OCI-LY7 (cell line): Measurements from ENCODE around the gene ST6GALNAC2. TPM values are rescaled to one million over a fixed set of nuclear protein-coding genes. Genes with fewer than 3 reads are reported as not detected.

Source experiments
- BruUV-seq: library from RNA; stranded (reverse); fragments of 400-500 nt; replicated peaks from 2 replicates; lab custom pipeline; 2021; lab: Mats Ljungman, UMichigan
- CTCF ChIA-PET: fragments of 300-600 bp; sonication (Branson Sonifier 250); formaldehyde crosslinking; loops from one replicate; lab custom pipeline; 2022; ENCODE audit warnings: antibody characterized with exemption; ENCODE audit not compliant: unreplicated experiment; lab: Charles Lee
- POLR2A ChIA-PET: fragments of 300-600 bp; sonication (Branson Sonifier 250); formaldehyde crosslinking; loops from one replicate; lab custom pipeline; 2022; ENCODE audit warnings: antibody characterized with exemption; lab: Charles Lee
- DNase-seq: peaks from one replicate; pipeline ENCODE4 v3.0.0-alpha.2; 2015; ENCODE audit warnings: low spot score
- H2AFZ ChIP-seq: fragments of 200-600 bp; sonication (generic), shearing (Covaris generic); 2 replicates; pipeline ENCODE4 v1.6.1; 2014; ENCODE audit warnings: mild to moderate bottlenecking, antibody characterized with exemption, low read length, moderate library complexity
- H3K27ac ChIP-seq: fragments of 200-600 bp; sonication (generic); 2 replicates; pipeline ENCODE4 v1.5.1; 2014; ENCODE audit warnings: mixed run types, low read depth, mild to moderate bottlenecking, moderate library complexity, low read length, inconsistent platforms; ENCODE audit not compliant: poor library complexity, severe bottlenecking
- H3K36me3 ChIP-seq: fragments of 200-600 bp; sonication (generic); 2 replicates; pipeline ENCODE4 v1.6.1; 2014; ENCODE audit warnings: mild to moderate bottlenecking, antibody characterized with exemption, low read length, moderate library complexity, mixed read lengths; ENCODE audit not compliant: insufficient read depth
- H3K4me1 ChIP-seq: fragments of 200-600 bp; sonication (generic); 2 replicates; pipeline ENCODE4 v1.5.1; 2014; ENCODE audit warnings: mild to moderate bottlenecking, low read length; ENCODE audit not compliant: insufficient read depth, poor library complexity, severe bottlenecking
- H3K4me2 ChIP-seq: fragments of 200-600 bp; sonication (generic); 2 replicates; pipeline ENCODE4 v1.6.1; 2014; ENCODE audit warnings: mild to moderate bottlenecking, low read length
- H3K4me3 ChIP-seq: fragments of 200-600 bp; sonication (generic); 2 replicates; pipeline ENCODE4 v1.5.1; 2014; ENCODE audit warnings: mild to moderate bottlenecking, low read depth, low read length; ENCODE audit not compliant: poor library complexity, severe bottlenecking
- H3K79me2 ChIP-seq: fragments of 200-600 bp; sonication (generic); 2 replicates; pipeline ENCODE4 v1.6.1; 2016; ENCODE audit warnings: low read depth, mild to moderate bottlenecking, low read length, moderate library complexity, mixed read lengths; ENCODE audit not compliant: insufficient read depth
- H3K9me2 ChIP-seq: fragments of 200-600 bp; sonication (generic); 2 replicates; pipeline ENCODE4 v1.6.1; 2016; ENCODE audit warnings: mild to moderate bottlenecking, low read length, mixed read lengths; ENCODE audit not compliant: insufficient read depth
- H3K9me3 ChIP-seq: fragments of 200-600 bp; sonication (generic); 2 replicates; pipeline ENCODE4 v1.6.1; 2014; ENCODE audit warnings: mild to moderate bottlenecking, mixed run types, low read length, mixed read lengths
- H4K20me1 ChIP-seq: fragments of 200-600 bp; sonication (generic); 2 replicates; pipeline ENCODE4 v1.6.1; 2014; ENCODE audit warnings: mild to moderate bottlenecking, antibody characterized with exemption, low read length, moderate library complexity, mixed read lengths; ENCODE audit not compliant: insufficient read depth
- CTCF ChIP-seq: fragments of 200-600 bp; sonication (generic); conservative IDR thresholded peaks from 2 replicates; pipeline ENCODE4 v1.5.1; 2014; ENCODE audit warnings: mild to moderate bottlenecking, antibody characterized with exemption, low read length, moderate library complexity, mixed read lengths
- EZH2phosphoT487 ChIP-seq: fragments of 200-600 bp; sonication (generic); IDR thresholded peaks from 2 replicates; pipeline ENCODE4 v1.6.1; 2018; ENCODE audit warnings: low read depth, borderline replicate concordance, mild to moderate bottlenecking, mixed run types, antibody characterized with exemption, low read length, moderate library complexity, mixed read lengths
- intact Hi-C: fragments of 100-400 bp; cut with micrococcal nuclease; formaldehyde crosslinking; loops from one replicate; pipeline ENCODE4 v1.10.0; 2022; ENCODE audit not compliant: unreplicated experiment
- total RNA-seq, 2 experiments: library from RNA; depleted of rRNA in 1 of 2; stranded (reverse); fragments of >200 nt in 1 of 2; shearing (Covaris generic) in 1 of 2; gene quantifications; 2 replicates each; pipeline ENCODE4 v1.2.3, GENCODE V29; 2014 to 2022

The ST6GALNAC2 gene
- total RNA-seq, 2 experiments from 2014 or later, result not detected

- H2AFZ ChIP-seq, result no peak overlapping the region
- no peaks in the 10 kb centered on the region for H3K79me2 ChIP-seq
- no peaks in the 10 kb centered on the region for H3K36me3 ChIP-seq
- BruUV-seq, result no TSS peak
- TF ChIP-seq EZH2phosphoT487 (no peak), CTCF (no peak)
- intact Hi-C loops, result no loop called here
- H3K27ac ChIP-seq, result no peak overlapping the region
- no peaks in the 10 kb centered on the region for H3K9me3 ChIP-seq
- H4K20me1 ChIP-seq, result no peaks in the 10 kb centered on the region
- DNase-seq, result no peak
- no peak overlapping the region for H3K4me3 ChIP-seq
- H3K4me2 ChIP-seq, result no peak overlapping the region
- CTCF ChIA-PET, result no interaction called here
- peaks cover 35% of the 10 kb centered on the region for H3K4me1 ChIP-seq
- POLR2A ChIA-PET, result no interaction called here
- H3K9me2 ChIP-seq, result no peaks in the 10 kb centered on the region
Measured at GRCh38 chr17:76531486-76532038, 54.1 kb downstream of the ST6GALNAC2 start.

- no TSS peak for BruUV-seq
- Histone ChIP-seq H2AFZ (no peak overlapping the region), H3K4me3 (no peak overlapping the region), H3K9me2 (no peaks in the 10 kb centered on the region), H4K20me1 (no peaks in the 10 kb centered on the region), H3K4me2 (no peak overlapping the region), H3K27ac (no peak overlapping the region), H3K36me3 (no peaks in the 10 kb centered on the region), H3K4me1 (peaks cover 35% of the 10 kb centered on the region), H3K79me2 (no peaks in the 10 kb centered on the region), H3K9me3 (no peaks in the 10 kb centered on the region)
- ChIA-PET POLR2A (no interaction called here), CTCF (no interaction called here)
- intact Hi-C loops, result no loop called here
- DNase-seq, result no peak
- TF ChIP-seq CTCF, result no peak
- no peak for TF ChIP-seq EZH2phosphoT487
Measured at GRCh38 chr17:76530811-76531485, 54.7 kb downstream of the ST6GALNAC2 start.

GRCh38 chr17:76530095-76530723, 55.5 kb downstream of the ST6GALNAC2 start:
- Histone ChIP-seq H3K27ac (no peak overlapping the region), H2AFZ (no peak overlapping the region), H3K79me2 (no peaks in the 10 kb centered on the region), H3K4me1 (peaks cover 36% of the 10 kb centered on the region), H4K20me1 (no peaks in the 10 kb centered on the region), H3K4me3 (no peak overlapping the region), H3K36me3 (no peaks in the 10 kb centered on the region), H3K9me2 (no peaks in the 10 kb centered on the region), H3K9me3 (no peaks in the 10 kb centered on the region), H3K4me2 (peak overlapping the region; percentile 84)
- TF ChIP-seq EZH2phosphoT487 (no peak), CTCF (no peak)
- intact Hi-C loops, result no loop called here
- no TSS peak for BruUV-seq
- DNase-seq, result no peak
- POLR2A ChIA-PET, result interaction anchor here (0.6 to 3.3 kb wide), 3 partner anchors 21 to 48 kb away, joined by 3 to 53 read pairs (median 4); no protein-coding TSS in a partner anchor
- CTCF ChIA-PET, result interaction anchor here (0.6 kb wide), 1 partner anchor 18 kb away, joined by 3 read pairs; no protein-coding TSS in a partner anchor
